Amniotic epithelial cell (primary cell): ENCODE results near the gene TMEM209.
"Not testable (repeated sequence)": the region's sequence is repeated elsewhere in the genome, so short reads cannot be mapped to it uniquely, and the experiment has no call there.

Experiments used
- DNase-seq: peaks from one replicate; pipeline ENCODE4 v3.0.0-alpha.2; 2010; ENCODE audit warnings: low read depth

Gene TMEM209

GRCh38 chr7:130205084-130205947, at the start of gene TMEM209:
TMEM209 (minus strand) TSS chr7:130205406; CDS start chr7:130205375, 31 bp downstream.
- DNase-seq, result peak; percentile 95

GRCh38 chr7:130254555-130254954, 49.3 kb upstream of the TMEM209 start:
- DNase-seq, result no peak

GRCh38 chr7:130249626-130250025, 44.4 kb upstream of the TMEM209 start:
- DNase-seq, result not testable (repeated sequence)

- not testable (repeated sequence) for DNase-seq
These were observed 43.6 kb upstream of the TMEM209 start for GRCh38 chr7:130248842-130249241.

GRCh38 chr7:130246491-130246890, 41.3 kb upstream of the TMEM209 start:
- not testable (repeated sequence) for DNase-seq

GRCh38 chr7:130243486-130243885, 38.3 kb upstream of the TMEM209 start:
- DNase-seq, result not testable (repeated sequence)

- DNase-seq, result peak; percentile 92
These were observed 37.2 kb upstream of the TMEM209 start for GRCh38 chr7:130242198-130243014.

- DNase-seq, result no peak
These were observed 35.0 kb upstream of the TMEM209 start for GRCh38 chr7:130240240-130240639.

GRCh38 chr7:130236361-130236760, 31.2 kb upstream of the TMEM209 start:
- DNase-seq, result not testable (repeated sequence)

- DNase-seq, result no peak
These were observed 28.9 kb upstream of the TMEM209 start for GRCh38 chr7:130234078-130234477.

GRCh38 chr7:130232209-130232608, 27.0 kb upstream of the TMEM209 start:
- DNase-seq, result no peak

- DNase-seq, result no peak
These were observed 26.6 kb upstream of the TMEM209 start for GRCh38 chr7:130231792-130232191.

- DNase-seq, result not testable (repeated sequence)
These were observed 24.8 kb upstream of the TMEM209 start for GRCh38 chr7:130229981-130230380.

- DNase-seq, result no peak
These were observed 23.8 kb upstream of the TMEM209 start for GRCh38 chr7:130228840-130229502.

GRCh38 chr7:130227883-130228575, 22.8 kb upstream of the TMEM209 start:
- DNase-seq, result peak; percentile 27

GRCh38 chr7:130226333-130226732, 21.1 kb upstream of the TMEM209 start:
- no peak for DNase-seq

- DNase-seq, result peak; percentile 60
These were observed 19.7 kb upstream of the TMEM209 start for GRCh38 chr7:130224923-130225322.

GRCh38 chr7:130224210-130224609, 19.0 kb upstream of the TMEM209 start:
- no peak for DNase-seq

GRCh38 chr7:130223646-130224045, 18.4 kb upstream of the TMEM209 start:
- no peak for DNase-seq

- DNase-seq, result no peak
These were observed 16.5 kb upstream of the TMEM209 start for GRCh38 chr7:130221746-130222145.

GRCh38 chr7:130219871-130220270, 14.7 kb upstream of the TMEM209 start:
- no peak for DNase-seq
